Body of pancreas (tissue), 4 donors: Measurements from ENCODE around the gene SENP8. TPM values are rescaled to one million over a fixed set of nuclear protein-coding genes. Genes with fewer than 3 reads are reported as not detected.
"Not testable (repeated sequence)": the region's sequence is repeated elsewhere in the genome, so short reads cannot be mapped to it uniquely, and the experiment has no call there.

ENCODE experiments used
- ATAC-seq: fragments of 150-250 bp; one replicate; pipeline ENCODE4 v1.9.1; 2016
- DNase-seq, 4 donors: peaks; one replicate each; pipeline ENCODE4 v3.0.0-alpha.2; 2019
- H3K27ac ChIP-seq, 4 donors: fragments of 200-600 bp; sonication (generic); 1 replicate in 3 of 4; 2 replicates in 1 of 4; pipeline versions ENCODE4 v1.5.1 to v1.6.1; 2016 to 2019; ENCODE audit warnings: mild to moderate bottlenecking in 1 of 4, mixed read lengths in 1 of 4, moderate library complexity in 1 of 4
- H3K27me3 ChIP-seq, 2 donors: fragments of 200-600 bp; sonication (generic); one replicate each; pipeline ENCODE4 v1.6.0; 2016; ENCODE audit warnings: mild to moderate bottlenecking in 1 of 2
- H3K36me3 ChIP-seq, 2 donors: fragments of 200-600 bp; sonication (generic); replicated peaks in 1 of 2; 2 replicates each; pipeline ENCODE4 v1.5.1; 2016; ENCODE audit warnings: low read depth in 2 of 2; ENCODE audit not compliant: insufficient read depth in 1 of 2
- H3K4me1 ChIP-seq: fragments of 200-600 bp; sonication (generic); one replicate; pipeline ENCODE4 v1.6.0; 2016
- H3K4me3 ChIP-seq, 2 donors: fragments of 200-600 bp; sonication (generic); 1 replicate in 1 of 2; 2 replicates in 1 of 2; pipeline ENCODE4 v1.5.1; 2016 to 2019
- H3K9me3 ChIP-seq, 3 donors: fragments of 200-600 bp; sonication (generic); 1 replicate in 2 of 3; 2 replicates in 1 of 3; pipeline ENCODE4 v1.5.1; 2016
- POLR2A ChIP-seq, 3 donors: fragments of 450-650 bp; IDR thresholded peaks; one replicate each; pipeline ENCODE4 v1.6.1; 2016; ENCODE audit warnings: antibody characterized with exemption in 3 of 3, mild to moderate bottlenecking in 2 of 3
- WGBS, 2 donors: methylation state at CpG; one replicate each; pipeline ENCODE4 v1.1.5; 2017; 5-methylcytosine and 5-hydroxymethylcytosine counted together
- intact Hi-C: fragments of 100-400 bp; cut with DNase I; formaldehyde crosslinking; loops from one replicate; pipeline ENCODE4 v1.15.1; 2023
- total RNA-seq, 2 donors: library from RNA; depleted of rRNA; stranded (reverse); fragments of >200 nt; gene quantifications; one replicate each; pipeline ENCODE4 v1.1.0, GENCODE V29; 2016
- TF ChIP-seq, protein P1 (sequence below), 7 experiments: fragments of 450-650 bp in 4 of 7; fragments of 200-600 bp in 3 of 7; sonication (generic) in 3 of 7; IDR thresholded peaks; one replicate each; pipeline ENCODE4 v1.5.1; 2016 to 2019; ENCODE audit warnings: antibody characterized with exemption in 7 of 7

The SENP8 gene
- total RNA-seq, 2 donors from 2014 or later: 2.1 to 5.3 TPM

DNA sequence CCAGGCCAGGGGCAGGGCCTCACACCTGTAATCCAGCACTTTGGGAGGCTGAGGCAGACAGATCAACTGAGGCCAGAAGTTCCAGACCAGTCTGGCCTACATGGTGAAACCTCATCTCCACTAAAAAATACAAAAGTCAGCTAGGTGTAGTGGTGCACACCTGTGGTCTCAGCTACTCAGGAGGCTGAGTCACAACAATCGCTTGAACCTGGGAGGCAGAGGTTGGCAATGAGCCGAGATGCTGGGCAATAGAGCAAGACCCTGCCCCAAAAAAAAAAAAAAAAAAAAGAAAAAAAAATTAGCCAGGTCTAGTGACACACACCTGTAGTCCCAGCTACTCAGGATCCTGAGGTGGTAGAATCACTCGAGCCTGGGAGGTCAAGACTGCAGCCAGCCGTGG, 19.0 kb upstream of the SENP8 start:
- 95 to 98% methylated on average over 4 of the region's 4 CpGs for WGBS, 2 donors
- ATAC-seq (no peak), DNase-seq (no peak)
- Histone ChIP-seq H3K9me3 (no peaks in the 10 kb centered on the region), H3K27ac (no peak overlapping the region), H3K4me3 (no peak overlapping the region), H3K4me1 (no peaks in the 10 kb centered on the region), H3K36me3 (no peaks in the 10 kb centered on the region), H3K27me3 (no peaks in the 10 kb centered on the region)
- intact Hi-C loops: no loop called here
- no peak for TF ChIP-seq POLR2A (IDR thresholded peaks at IDR 0.05)
- TF ChIP-seq, protein P1, sequence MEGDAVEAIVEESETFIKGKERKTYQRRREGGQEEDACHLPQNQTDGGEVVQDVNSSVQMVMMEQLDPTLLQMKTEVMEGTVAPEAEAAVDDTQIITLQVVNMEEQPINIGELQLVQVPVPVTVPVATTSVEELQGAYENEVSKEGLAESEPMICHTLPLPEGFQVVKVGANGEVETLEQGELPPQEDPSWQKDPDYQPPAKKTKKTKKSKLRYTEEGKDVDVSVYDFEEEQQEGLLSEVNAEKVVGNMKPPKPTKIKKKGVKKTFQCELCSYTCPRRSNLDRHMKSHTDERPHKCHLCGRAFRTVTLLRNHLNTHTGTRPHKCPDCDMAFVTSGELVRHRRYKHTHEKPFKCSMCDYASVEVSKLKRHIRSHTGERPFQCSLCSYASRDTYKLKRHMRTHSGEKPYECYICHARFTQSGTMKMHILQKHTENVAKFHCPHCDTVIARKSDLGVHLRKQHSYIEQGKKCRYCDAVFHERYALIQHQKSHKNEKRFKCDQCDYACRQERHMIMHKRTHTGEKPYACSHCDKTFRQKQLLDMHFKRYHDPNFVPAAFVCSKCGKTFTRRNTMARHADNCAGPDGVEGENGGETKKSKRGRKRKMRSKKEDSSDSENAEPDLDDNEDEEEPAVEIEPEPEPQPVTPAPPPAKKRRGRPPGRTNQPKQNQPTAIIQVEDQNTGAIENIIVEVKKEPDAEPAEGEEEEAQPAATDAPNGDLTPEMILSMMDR (IDR thresholded peaks at IDR 0.05): no peak

DNA sequence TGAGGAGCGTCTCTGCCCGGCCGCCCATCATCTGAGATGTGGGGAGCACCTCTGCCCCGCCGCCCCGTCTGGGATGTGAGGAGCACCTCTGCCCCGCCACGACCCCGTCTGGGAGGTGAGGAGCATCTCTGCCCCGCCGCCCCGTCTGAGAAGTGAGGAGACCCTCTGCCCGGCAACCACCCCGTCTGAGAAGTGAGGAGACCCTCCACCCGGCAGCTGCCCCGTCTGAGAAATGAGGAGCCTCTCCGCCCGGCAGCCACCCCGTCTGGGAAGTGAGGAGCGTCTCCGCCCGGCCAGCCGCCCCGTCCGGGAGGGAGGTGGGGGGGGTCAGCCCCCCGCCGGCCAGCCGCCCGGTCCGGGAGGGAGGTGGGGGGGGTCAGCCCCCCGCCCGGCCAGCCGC, 17.7 kb upstream of the SENP8 start:
- intact Hi-C loops, H3K4me1 ChIP-seq: not testable (repeated sequence)

DNA sequence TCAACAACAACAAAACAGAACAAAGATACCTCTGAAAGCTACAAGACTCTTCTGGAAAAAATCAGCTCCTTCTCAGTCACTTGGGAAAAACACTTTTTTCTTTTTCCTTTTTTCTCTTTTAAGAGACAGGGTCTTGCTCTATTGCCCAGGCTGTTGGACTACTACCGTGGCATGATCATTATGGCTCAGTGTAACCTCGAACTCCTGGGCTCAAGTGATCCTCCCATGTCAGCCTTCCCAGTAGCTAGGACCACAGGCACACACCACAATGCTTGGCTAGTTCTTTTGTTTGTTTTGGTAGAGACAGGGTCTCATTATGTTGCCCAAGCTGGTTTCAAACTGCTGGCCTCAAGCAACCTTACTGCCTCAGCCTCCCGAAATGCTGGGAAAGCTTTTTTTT, 13.1 kb upstream of the SENP8 start:
- H3K36me3 ChIP-seq: no peaks in the 10 kb centered on the region

More for the DNA sequence above, 17.7 kb upstream of the SENP8 start:
- H3K9me3 ChIP-seq, H3K27ac ChIP-seq, H3K36me3 ChIP-seq, H3K27me3 ChIP-seq, H3K4me3 ChIP-seq, DNase-seq, ATAC-seq: not testable (repeated sequence)
- no CpG with 5 or more reads among the region's 33 CpGs for WGBS, 2 donors

DNA sequence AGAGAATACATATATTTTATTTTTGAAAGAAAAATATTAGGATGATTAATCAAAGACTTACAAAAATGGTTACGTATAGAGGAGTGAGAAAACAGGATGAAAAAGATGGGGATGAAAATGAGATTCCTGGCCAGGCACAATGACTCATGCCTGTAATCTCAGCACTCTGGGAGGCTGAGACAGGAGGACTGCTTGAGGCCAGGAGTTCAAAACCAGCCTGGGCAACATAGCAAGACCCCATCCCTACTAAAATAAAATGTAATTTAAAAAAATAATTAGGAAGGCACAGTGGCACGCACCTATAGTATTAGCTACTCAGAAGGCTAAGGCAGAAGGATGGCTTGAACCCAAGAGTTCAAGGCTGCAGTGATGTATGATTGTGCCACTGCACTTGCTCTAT, 12.1 kb upstream of the SENP8 start:
- intact Hi-C loops: no loop called here
- Histone ChIP-seq H3K27me3 (no peaks in the 10 kb centered on the region), H3K4me1 (peaks cover 10% of the 10 kb centered on the region), H3K36me3 (no peaks in the 10 kb centered on the region), H3K9me3 (no peaks in the 10 kb centered on the region), H3K4me3 (no peak overlapping the region), H3K27ac (no peak overlapping the region)
- 90 to 98% methylated on average over 2 of the region's 2 CpGs for WGBS, 2 donors
- ATAC-seq (no peak), DNase-seq (no peak)
- TF ChIP-seq, protein P1 (IDR thresholded peaks at IDR 0.05): no peak
- no peak for TF ChIP-seq POLR2A (IDR thresholded peaks at IDR 0.05)

More for the DNA sequence above, 13.1 kb upstream of the SENP8 start:
- Histone ChIP-seq H3K9me3 (no peaks in the 10 kb centered on the region), H3K27me3 (no peaks in the 10 kb centered on the region), H3K4me3 (no peak overlapping the region), H3K4me1 (peaks cover 2% of the 10 kb centered on the region), H3K27ac (no peak overlapping the region)
- no peak for TF ChIP-seq POLR2A (IDR thresholded peaks at IDR 0.05)
- TF ChIP-seq, protein P1 (IDR thresholded peaks at IDR 0.05): no peak
- no peak for ATAC-seq
- intact Hi-C loops: no loop called here
- DNase-seq: no peak
- WGBS, 2 donors: 97% methylated on average over 3 of the region's 3 CpGs

DNA sequence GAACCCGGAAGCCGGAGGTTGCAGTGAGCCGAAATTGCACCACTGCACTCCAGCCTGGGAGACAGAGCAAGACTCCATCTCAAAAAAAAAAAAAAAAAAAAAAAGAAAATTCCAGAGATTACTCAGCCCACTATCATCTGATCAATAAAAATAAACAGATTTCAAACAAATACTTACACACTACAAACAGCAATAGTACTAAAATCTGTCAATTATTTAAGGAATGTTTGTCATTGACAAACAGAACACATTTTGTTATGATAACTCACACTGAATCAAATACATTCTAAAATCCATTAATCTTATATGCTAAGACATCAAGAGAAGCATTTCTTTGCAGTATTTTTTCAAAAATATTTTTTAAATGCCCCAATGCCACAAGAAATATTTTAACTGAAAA, 7.8 kb upstream of the SENP8 start:
- ATAC-seq (peak; percentile 66), DNase-seq (no peak)
- Histone ChIP-seq H3K4me1 (peaks cover 22% of the 10 kb centered on the region), H3K9me3 (no peaks in the 10 kb centered on the region), H3K36me3 (no peaks in the 10 kb centered on the region), H3K4me3 (no peak overlapping the region), H3K27ac (no peak overlapping the region), H3K27me3 (no peaks in the 10 kb centered on the region)
- 84 to 87% methylated on average over 3 of the region's 3 CpGs for WGBS, 2 donors
- intact Hi-C loops: no loop called here
- no peak for TF ChIP-seq POLR2A (IDR thresholded peaks at IDR 0.05)
- TF ChIP-seq, protein P1 (IDR thresholded peaks at IDR 0.05): no peak
